ENCODE data around the gene CPT1C. TPM values are rescaled to one million over a fixed set of nuclear protein-coding genes. Genes with fewer than 3 reads are reported as not detected.
"Not testable (repeated sequence)": the region's sequence is repeated elsewhere in the genome, so short reads cannot be mapped to it uniquely, and the experiment has no call there.

The CPT1C gene
- total RNA-seq, 1 experiment from 2014 or later = 0.84 TPM

- DNase-seq (ENCODE audit: low read depth) = no peak
These were observed 14.1 kb downstream of the CPT1C start for GRCh38 chr19:49704888-49705642.

GRCh38 chr19:49705919-49706318 is 15.0 kb downstream of the CPT1C start:
- DNase-seq (ENCODE audit: low read depth) = no peak

GRCh38 chr19:49710372-49710951 is 19.5 kb downstream of the CPT1C start:
- DNase-seq (ENCODE audit: low read depth) = no peak

GRCh38 chr19:49712397-49712859 is 21.5 kb downstream of the CPT1C start:
- DNase-seq (ENCODE audit: low read depth) = peak; percentile 72

GRCh38 chr19:49713236-49713845 is 22.4 kb downstream of the CPT1C start:
- DNase-seq (ENCODE audit: low read depth) = no peak

- no peak for DNase-seq (ENCODE audit: low read depth)
These were observed 25.2 kb downstream of the CPT1C start for GRCh38 chr19:49716154-49716553.

- peak; percentile 17 for DNase-seq (ENCODE audit: low read depth)
These were observed 27.6 kb downstream of the CPT1C start for GRCh38 chr19:49718511-49718910.

- no peak for DNase-seq (ENCODE audit: low read depth)
These were observed 28.1 kb downstream of the CPT1C start for GRCh38 chr19:49718991-49719390.

- DNase-seq (ENCODE audit: low read depth) = not testable (repeated sequence)
These were observed 28.5 kb downstream of the CPT1C start for GRCh38 chr19:49719420-49719819.

- no peak for DNase-seq (ENCODE audit: low read depth)
These were observed 36.5 kb downstream of the CPT1C start for GRCh38 chr19:49727217-49728030.

- DNase-seq (ENCODE audit: low read depth) = no peak
These were observed 39.2 kb downstream of the CPT1C start for GRCh38 chr19:49730166-49730565.

- DNase-seq (ENCODE audit: low read depth) = no peak
These were observed 47.4 kb downstream of the CPT1C start for GRCh38 chr19:49738268-49738667.

GRCh38 chr19:49739098-49739497 is 48.2 kb downstream of the CPT1C start:
- DNase-seq (ENCODE audit: low read depth) = no peak

- DNase-seq (ENCODE audit: low read depth) = no peak
These were observed 49.0 kb downstream of the CPT1C start for GRCh38 chr19:49739933-49740332.

GRCh38 chr19:49741210-49741844 is 50.4 kb downstream of the CPT1C start:
- DNase-seq (ENCODE audit: low read depth) = peak; percentile 59

- DNase-seq (ENCODE audit: low read depth) = no peak
These were observed 54.0 kb downstream of the CPT1C start for GRCh38 chr19:49744946-49745381.

- DNase-seq (ENCODE audit: low read depth) = no peak
These were observed 55.5 kb downstream of the CPT1C start for GRCh38 chr19:49746206-49746958.

GRCh38 chr19:49749055-49749716 is 58.3 kb downstream of the CPT1C start:
- no peak for DNase-seq (ENCODE audit: low read depth)

- no peak for DNase-seq (ENCODE audit: low read depth)
These were observed 58.9 kb downstream of the CPT1C start for GRCh38 chr19:49749771-49750170.

- DNase-seq (ENCODE audit: low read depth) = no peak
These were observed 61.8 kb downstream of the CPT1C start for GRCh38 chr19:49752701-49753100.

All from HT1080 (cell line).